22Rv1 (cell line): Measurements from ENCODE around the gene CDK14.

Source experiments
- H3K27ac ChIP-seq: fragments of 450-650 bp; 2 replicates; pipeline ENCODE4 v1.5.1; 2017
- ZFX ChIP-seq: fragments of 450-650 bp; IDR thresholded peaks from 2 replicates; pipeline ENCODE4 v1.6.1; 2017; ENCODE audit warnings: antibody characterized with exemption, borderline replicate concordance
- TF ChIP-seq, protein P1 (sequence below): fragments of 450-650 bp; IDR thresholded peaks from 2 replicates; pipeline ENCODE4 v1.5.1; 2017; ENCODE audit warnings: mild to moderate bottlenecking

Gene CDK14

DNA sequence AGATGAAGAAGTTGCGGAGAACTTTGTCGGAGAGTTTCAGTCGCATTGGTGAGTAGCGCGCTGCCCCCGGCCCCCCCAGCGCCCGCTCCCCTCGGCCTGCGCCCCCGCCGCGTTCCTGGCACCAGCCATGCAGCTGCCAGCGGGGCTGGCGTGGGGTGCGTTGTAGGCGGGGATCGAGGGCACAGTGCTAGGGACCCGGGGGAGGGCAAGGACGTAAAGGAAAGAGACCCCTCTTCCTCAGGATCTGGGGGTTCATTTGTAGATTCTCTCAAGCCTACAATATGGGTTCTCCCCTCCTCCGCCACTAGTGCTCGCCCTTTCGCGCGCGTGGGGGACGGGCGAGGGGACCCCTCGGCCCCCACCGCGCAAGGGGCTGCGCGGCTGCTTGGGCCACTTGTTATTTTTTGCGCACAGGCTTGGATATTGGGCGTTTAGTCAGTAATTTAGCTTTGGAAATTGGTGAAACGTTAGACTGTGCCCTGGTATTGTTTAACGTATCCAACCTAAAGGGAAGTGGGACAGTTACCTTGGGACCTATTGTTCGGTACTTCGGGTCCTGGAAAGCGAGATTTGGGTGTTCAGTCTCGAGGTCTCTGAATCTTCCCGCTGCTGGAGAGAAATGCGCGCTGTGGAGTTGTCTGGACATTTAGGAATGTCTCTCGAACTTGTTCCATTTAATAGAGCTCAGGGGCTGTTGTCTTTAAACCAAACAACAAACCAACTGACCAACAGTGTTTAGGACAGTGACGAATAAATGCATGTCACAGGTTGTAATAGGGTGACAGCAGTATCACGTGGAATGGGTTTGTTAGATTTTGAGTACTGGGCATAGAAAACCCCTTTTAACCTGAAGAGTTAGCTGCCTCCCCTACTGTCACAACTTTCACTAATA is 796 bp downstream of the CDK14 start:
- H3K27ac ChIP-seq, result peak overlapping the region; percentile 64
- TF ChIP-seq, protein P1, sequence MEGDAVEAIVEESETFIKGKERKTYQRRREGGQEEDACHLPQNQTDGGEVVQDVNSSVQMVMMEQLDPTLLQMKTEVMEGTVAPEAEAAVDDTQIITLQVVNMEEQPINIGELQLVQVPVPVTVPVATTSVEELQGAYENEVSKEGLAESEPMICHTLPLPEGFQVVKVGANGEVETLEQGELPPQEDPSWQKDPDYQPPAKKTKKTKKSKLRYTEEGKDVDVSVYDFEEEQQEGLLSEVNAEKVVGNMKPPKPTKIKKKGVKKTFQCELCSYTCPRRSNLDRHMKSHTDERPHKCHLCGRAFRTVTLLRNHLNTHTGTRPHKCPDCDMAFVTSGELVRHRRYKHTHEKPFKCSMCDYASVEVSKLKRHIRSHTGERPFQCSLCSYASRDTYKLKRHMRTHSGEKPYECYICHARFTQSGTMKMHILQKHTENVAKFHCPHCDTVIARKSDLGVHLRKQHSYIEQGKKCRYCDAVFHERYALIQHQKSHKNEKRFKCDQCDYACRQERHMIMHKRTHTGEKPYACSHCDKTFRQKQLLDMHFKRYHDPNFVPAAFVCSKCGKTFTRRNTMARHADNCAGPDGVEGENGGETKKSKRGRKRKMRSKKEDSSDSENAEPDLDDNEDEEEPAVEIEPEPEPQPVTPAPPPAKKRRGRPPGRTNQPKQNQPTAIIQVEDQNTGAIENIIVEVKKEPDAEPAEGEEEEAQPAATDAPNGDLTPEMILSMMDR, result no peak
- TF ChIP-seq ZFX, result no peak

DNA sequence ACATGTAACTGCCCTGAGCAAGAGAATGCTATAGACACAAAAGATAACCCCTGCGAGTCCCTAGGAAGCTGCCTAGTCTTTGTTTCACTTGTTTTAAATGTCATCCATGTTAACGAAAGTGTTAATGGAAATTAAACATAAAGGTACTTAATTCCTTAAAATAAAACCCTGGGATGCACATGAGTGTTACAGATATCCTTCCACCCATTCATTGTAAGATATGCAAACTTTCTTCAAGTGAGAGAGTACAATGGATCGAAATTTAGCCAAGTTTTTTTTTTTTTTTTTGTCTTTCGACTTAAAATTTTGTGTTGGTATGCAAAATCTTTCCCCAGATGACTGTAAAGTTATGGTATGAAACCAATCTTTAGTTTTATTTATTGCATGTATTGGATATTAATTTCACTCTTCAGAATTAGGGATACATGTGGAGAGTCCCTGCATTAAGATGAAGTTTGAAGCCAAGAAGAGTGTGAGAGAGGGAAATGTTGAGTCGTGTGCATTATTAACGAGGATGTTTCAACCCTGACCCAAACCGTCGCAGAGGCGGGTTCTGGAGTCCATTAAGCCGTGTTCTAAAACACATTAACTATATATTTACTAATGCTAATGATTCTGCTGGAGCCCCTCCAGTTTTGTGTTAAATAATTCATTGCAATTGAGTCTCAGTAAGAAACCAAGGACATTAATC is 1.6 kb downstream of the CDK14 start:
- H3K27ac ChIP-seq, result peak overlapping the region; percentile 64; the same call in 1 of the 2 replicates
- TF ChIP-seq ZFX, result no peak
- TF ChIP-seq, protein P1, result no peak

GRCh38 chr7:90599038-90599437 is 2.9 kb downstream of the CDK14 start:
- TF ChIP-seq, protein P1, result no peak
- no peak for TF ChIP-seq ZFX
- no peak overlapping the region for H3K27ac ChIP-seq

- TF ChIP-seq, protein P1, result no peak
- no peak for TF ChIP-seq ZFX
- H3K27ac ChIP-seq, result no peak overlapping the region
Measured at GRCh38 chr7:90599892-90600555, 3.9 kb downstream of the CDK14 start.

DNA sequence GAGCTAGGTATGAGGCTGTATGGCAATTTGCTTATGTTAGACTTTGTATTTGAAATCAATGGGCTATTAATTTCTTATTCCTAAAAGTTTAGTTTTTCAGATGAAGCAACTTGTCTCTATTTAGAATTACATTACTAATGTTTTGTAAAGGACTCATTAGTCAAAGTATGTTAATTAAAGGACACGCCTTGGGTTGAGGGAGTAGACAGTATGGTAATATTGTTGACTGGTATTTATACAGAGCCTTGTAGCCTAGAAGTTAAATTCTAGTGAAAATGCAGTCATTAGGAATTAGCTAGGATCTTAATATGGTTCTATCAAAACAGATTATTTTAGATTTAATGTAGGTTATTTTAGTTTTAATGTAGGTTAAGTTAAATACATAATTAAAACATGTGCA is 6.2 kb downstream of the CDK14 start:
- TF ChIP-seq ZFX, result no peak
- TF ChIP-seq, protein P1, result no peak
- H3K27ac ChIP-seq, result no peak overlapping the region

GRCh38 chr7:90603346-90603745 is 7.2 kb downstream of the CDK14 start:
- no peak for TF ChIP-seq ZFX
- TF ChIP-seq, protein P1, result no peak
- peak overlapping the region; percentile 24 for H3K27ac ChIP-seq
